RWPE1 (cell line): Measurements from ENCODE around the gene PCNX4.
A peak's percentile ranks its signal among the peaks of the same experiment; 100 is the strongest.

Source experiments
- CTCF ChIA-PET: fragments of 350-600 bp; sonication (Branson Sonifier 250); formaldehyde crosslinking; extraction: SDS; loops from one replicate; lab custom pipeline; 2021; lab: Yijun Ruan, JAX
- POLR2A ChIA-PET: fragments of 400-600 bp; formaldehyde crosslinking; extraction: SDS; loops from one replicate; lab custom pipeline; 2020; ENCODE audit warnings: antibody characterized with exemption; ENCODE audit not compliant: low non-redundant PET; lab: Yijun Ruan, JAX
- DNase-seq: peaks from one replicate; pipeline ENCODE4 v3.0.0; 2012; ENCODE audit warnings: low spot score
- H3K27ac ChIP-seq: fragments of 450-650 bp; 2 replicates; pipeline ENCODE4 v1.5.1; 2017
- CTCF ChIP-seq: fragments of 450-650 bp; conservative IDR thresholded peaks from 2 replicates; pipeline ENCODE4 v1.5.1; 2017; ENCODE audit warnings: low read depth, mild to moderate bottlenecking

Gene PCNX4

DNA sequence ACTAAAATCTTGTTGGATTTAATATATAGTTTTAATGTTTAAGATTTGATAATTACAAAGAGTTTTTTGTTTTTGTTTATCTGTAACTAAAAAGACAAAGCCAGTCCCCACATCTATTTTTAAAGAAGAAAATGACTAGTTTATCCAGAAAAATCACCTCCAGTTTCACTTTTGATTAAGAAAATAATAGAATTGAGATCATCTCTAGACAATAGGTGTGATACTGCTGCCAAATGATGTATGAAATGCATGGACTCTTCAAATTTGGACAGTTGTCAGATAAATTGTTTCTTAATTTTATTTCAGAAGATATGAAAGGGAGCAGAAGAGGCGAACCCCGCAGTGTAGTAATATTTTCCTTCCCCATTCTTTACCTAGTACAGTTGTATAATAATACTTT lies 20.0 kb downstream of the PCNX4 start:
- CTCF ChIA-PET, result interaction anchor here (0.7 kb wide), 1 partner anchor 229 kb away, joined by 5 read pairs; no protein-coding TSS in a partner anchor
- no peak overlapping the region for H3K27ac ChIP-seq
- no peak for DNase-seq
- TF ChIP-seq CTCF, result no peak
- POLR2A ChIA-PET, result no interaction called here

GRCh38 chr14:60114881-60115280 lies 23.2 kb downstream of the PCNX4 start:
- no peak for DNase-seq
- TF ChIP-seq CTCF, result no peak
- CTCF ChIA-PET, result no interaction called here
- H3K27ac ChIP-seq, result no peak overlapping the region
- POLR2A ChIA-PET, result no interaction called here

- POLR2A ChIA-PET, result no interaction called here
- no peak overlapping the region for H3K27ac ChIP-seq
- TF ChIP-seq CTCF, result no peak
- DNase-seq, result peak; percentile 5
- CTCF ChIA-PET, result no interaction called here
These were observed 24.5 kb downstream of the PCNX4 start for GRCh38 chr14:60116181-60116580.

DNA sequence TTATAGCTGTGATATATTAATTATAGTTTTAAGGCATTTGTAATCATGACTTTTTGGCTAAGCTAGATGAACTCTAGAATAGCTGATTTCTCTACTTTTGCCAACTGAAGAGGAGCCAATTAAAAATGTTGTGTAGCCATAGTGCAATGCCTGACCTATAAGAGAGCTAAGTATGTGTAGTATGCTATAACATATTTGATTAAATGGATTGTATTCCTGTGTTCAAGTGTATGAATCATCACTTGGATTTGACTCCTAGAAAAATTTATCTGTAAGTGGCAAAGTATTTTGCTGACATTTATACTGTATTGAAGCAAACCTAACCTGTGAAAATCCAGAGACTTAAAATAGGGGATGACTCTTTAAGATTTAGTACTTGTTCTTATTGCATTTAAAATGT lies 34.2 kb downstream of the PCNX4 start:
- ChIA-PET POLR2A (no interaction called here), CTCF (no interaction called here)
- no peak for TF ChIP-seq CTCF
- H3K27ac ChIP-seq, result no peak overlapping the region
- no peak for DNase-seq

DNA sequence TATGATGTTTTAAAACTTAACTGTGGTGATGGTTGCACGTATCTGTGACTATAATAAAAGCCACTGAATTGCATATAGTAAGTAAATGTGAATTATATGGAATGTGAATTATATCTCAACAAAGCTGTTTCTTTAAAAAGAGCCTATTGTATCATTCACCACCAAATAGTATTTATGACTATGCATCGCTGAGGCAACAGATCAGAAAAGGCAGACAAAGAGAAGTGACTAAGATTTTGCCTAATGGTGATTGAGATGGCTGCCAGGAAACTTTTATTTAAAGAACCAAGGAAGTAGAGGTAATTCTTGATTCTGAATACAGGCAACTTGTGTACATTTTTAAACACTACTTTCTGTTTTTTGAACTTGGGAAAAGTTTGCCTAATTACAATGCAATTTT lies 41.8 kb downstream of the PCNX4 start:
- POLR2A ChIA-PET, result no interaction called here

DNA sequence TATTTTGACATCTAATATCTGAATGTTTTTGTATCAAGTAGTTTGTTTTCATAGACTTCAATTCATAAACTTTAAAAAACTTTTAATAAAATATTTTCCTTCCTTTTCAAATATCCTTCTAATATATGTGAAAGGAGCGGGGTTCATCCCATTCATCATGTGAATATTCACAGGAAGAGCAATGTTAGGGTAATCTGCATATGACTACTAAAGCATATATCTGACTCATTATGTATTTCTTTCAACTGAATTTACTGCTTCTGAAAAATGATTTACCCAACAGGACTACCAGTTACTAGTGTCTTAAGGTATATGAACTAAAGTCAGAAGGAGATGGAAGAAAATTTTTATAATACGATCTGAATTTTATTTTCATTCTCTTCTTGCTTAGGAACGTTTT lies 43.0 kb downstream of the PCNX4 start:
- ChIA-PET POLR2A (no interaction called here), CTCF (interaction anchor here (0.6 kb wide), 1 partner anchor 1497 kb away, joined by 5 read pairs; the partner anchor contains the start of gene DACT1)
- no peak overlapping the region for H3K27ac ChIP-seq
- no peak for TF ChIP-seq CTCF
- no peak for DNase-seq

More for the DNA sequence above, 41.8 kb downstream of the PCNX4 start:
- no peak for TF ChIP-seq CTCF
- CTCF ChIA-PET, result no interaction called here
- no peak for DNase-seq
- no peak overlapping the region for H3K27ac ChIP-seq
